HEK293T (cell line): ENCODE measurements around the gene ARHGDIG.

Source experiments
- CTBP1 ChIP-seq: fragments of 450-650 bp; IDR thresholded peaks from 2 replicates; pipeline ENCODE4 v1.6.1; 2016; ENCODE audit warnings: borderline replicate concordance
- ELF4 ChIP-seq: fragments of 450-650 bp; IDR thresholded peaks from 2 replicates; pipeline ENCODE4 v1.6.1; 2017; ENCODE audit warnings: antibody characterized with exemption
- SP1 ChIP-seq: fragments of 450-650 bp; IDR thresholded peaks from 2 replicates; pipeline ENCODE4 v1.6.1; 2017

GRCh38 chr16:269061-269796 lies 11.2 kb upstream of the ARHGDIG start:
- TF ChIP-seq SP1 (no peak), CTBP1 (no peak), ELF4 (no peak)
